Measurements from ENCODE around the gene MEMO1.

- no peak for TF ChIP-seq POLR2A (IDR thresholded peaks at IDR 0.05; ENCODE audit: low read depth, low read length)
- TF ChIP-seq POLR2AphosphoS5 (IDR thresholded peaks at IDR 0.05; ENCODE audit: low read depth, low read length): no peak
These were observed 47.3 kb upstream of the MEMO1 start for GRCh38 chr2:32058130-32058529.
